ENCODE measurements around the gene BCAS3.

DNA sequence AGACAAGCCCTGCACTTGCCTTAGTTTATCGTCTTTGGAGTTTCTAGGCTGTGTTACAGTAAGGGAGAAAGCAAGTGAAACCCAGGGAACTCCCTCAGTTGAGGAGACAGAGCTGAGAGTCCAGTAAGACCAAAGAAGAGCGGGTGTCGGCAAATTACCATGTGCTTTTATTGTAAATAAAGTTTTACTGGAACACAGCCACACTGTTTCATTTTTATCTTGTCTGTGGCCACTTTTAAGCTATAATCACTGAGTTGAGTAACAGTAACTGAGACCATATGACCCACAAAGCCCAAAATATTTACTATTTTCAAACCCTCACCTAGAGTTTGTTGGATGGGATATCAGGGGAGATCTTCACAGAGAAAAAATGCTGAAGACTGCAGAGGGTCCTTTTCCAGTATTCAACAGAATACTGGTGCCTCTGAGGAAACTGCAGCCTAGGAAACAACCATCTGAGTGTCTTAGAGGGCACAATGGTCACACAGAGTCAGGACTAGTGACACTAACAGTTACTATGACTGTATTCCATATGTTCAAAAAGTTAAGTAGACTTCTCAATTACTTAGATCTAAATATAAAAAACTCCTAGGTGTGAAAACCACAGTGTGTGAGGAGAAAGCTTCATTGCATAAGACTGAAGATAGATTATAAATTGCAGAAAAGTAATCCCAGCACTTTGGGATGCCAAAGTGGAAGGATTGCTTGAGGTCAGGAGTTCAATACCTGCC is 370.9 kb downstream of the BCAS3 start:
- TF ChIP-seq EP300 (IDR thresholded peaks at IDR 0.05; ENCODE audit: borderline replicate concordance) (no peak), RAD21 (IDR thresholded peaks at IDR 0.05; ENCODE audit: low read depth) (no peak), NFIC (IDR thresholded peaks at IDR 0.05) (no peak), TCF12 (IDR thresholded peaks at IDR 0.05; ENCODE audit: low read depth) (no peak), YY1 (IDR thresholded peaks at IDR 0.05; ENCODE audit: low read depth) (no peak)

Measured in Ishikawa (cell line).